ENCODE data around the gene FER1L5. TPM values are rescaled to one million over a fixed set of nuclear protein-coding genes. Genes with fewer than 3 reads are reported as not detected.

The FER1L5 gene
- total RNA-seq, 2 donors from 2014 or later = 0.78 to 3.6 TPM

DNA sequence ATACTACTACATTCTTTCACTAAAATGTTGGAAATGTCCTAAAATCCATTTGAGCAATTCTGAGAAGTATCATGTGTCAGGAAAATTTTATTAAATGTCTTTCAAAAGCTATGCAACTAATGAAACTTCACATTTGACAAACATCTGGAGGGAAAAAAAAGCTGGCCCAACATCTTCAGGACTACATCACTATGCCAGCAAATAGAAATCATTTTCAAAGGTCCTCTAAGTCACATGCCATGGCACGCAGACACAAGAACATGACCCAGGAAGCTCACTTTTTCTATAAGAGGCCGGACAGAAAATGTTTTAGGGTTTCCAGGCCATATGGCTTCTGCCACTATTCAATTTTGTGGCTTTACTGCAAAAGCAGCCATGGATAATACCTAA, 16.0 kb upstream of the FER1L5 start:
- DNase-seq = no peak
- intact Hi-C loops (cut with DNase I) = no loop called here
- H3K4me3 ChIP-seq = no peak overlapping the region
- H3K27ac ChIP-seq = peak overlapping the region in 1 of 4 donors; percentile 48
- no peak for ATAC-seq
- no peaks in the 10 kb centered on the region for H3K27me3 ChIP-seq
- WGBS, 2 donors = 74 to 81% methylated on average over 2 of the region's 2 CpGs
- no peak for TF ChIP-seq POLR2A (IDR thresholded peaks at IDR 0.05)
- TF ChIP-seq, protein P1, sequence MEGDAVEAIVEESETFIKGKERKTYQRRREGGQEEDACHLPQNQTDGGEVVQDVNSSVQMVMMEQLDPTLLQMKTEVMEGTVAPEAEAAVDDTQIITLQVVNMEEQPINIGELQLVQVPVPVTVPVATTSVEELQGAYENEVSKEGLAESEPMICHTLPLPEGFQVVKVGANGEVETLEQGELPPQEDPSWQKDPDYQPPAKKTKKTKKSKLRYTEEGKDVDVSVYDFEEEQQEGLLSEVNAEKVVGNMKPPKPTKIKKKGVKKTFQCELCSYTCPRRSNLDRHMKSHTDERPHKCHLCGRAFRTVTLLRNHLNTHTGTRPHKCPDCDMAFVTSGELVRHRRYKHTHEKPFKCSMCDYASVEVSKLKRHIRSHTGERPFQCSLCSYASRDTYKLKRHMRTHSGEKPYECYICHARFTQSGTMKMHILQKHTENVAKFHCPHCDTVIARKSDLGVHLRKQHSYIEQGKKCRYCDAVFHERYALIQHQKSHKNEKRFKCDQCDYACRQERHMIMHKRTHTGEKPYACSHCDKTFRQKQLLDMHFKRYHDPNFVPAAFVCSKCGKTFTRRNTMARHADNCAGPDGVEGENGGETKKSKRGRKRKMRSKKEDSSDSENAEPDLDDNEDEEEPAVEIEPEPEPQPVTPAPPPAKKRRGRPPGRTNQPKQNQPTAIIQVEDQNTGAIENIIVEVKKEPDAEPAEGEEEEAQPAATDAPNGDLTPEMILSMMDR (IDR thresholded peaks at IDR 0.05) = no peak
- H3K4me1 ChIP-seq = peaks cover 19% of the 10 kb centered on the region
- peaks cover 0 to 13% of the 10 kb centered on the region in 2 donors for H3K36me3 ChIP-seq (replicated peaks in 1 of 2; ENCODE audit: insufficient read depth in 1 of 2, low read depth in 2 of 2)
- no peaks in the 10 kb centered on the region for H3K9me3 ChIP-seq

DNA sequence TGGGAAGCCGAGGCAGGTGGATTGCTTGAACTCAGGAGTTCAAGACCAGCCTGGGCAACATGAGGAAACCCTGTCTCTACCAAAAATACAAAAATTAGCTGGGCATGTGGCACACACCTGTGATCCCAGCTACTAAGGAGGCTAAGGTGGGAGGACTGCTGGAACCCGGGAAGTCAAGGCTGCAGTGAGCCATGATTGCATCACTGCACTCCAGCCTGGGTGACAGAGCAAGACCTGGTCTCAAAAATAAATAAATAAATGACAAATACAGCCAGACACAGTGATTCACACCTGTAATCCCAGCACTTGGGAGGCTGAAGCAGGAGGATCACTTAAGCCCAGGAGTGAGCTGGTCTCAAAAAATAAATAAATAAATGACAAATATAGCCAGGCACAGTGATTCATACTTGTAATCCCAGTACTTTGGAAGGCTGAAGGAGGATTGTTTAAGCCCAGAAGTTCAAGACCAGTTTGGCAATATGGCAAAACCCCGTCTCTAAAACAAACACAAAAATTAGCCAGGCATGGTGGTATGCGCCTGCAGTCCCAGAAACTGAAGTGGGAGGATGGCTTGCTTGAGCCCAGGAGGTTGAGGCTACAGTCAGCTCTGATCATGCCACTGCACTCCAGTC, 10.6 kb upstream of the FER1L5 start:
- DNase-seq (no peak), ATAC-seq (no peak)
- peaks cover 0 to 12% of the 10 kb centered on the region in 2 donors for H3K36me3 ChIP-seq (replicated peaks in 1 of 2; ENCODE audit: insufficient read depth in 1 of 2, low read depth in 2 of 2)
- intact Hi-C loops (cut with DNase I) = no loop called here
- 62 to 64% methylated on average over 4 of the region's 4 CpGs for WGBS, 2 donors
- H3K4me3 ChIP-seq = no peak overlapping the region
- no peaks in the 10 kb centered on the region for H3K27me3 ChIP-seq
- H3K9me3 ChIP-seq = no peaks in the 10 kb centered on the region
- TF ChIP-seq, protein P1 (IDR thresholded peaks at IDR 0.05) = no peak
- TF ChIP-seq POLR2A (IDR thresholded peaks at IDR 0.05) = no peak
- peaks cover 36% of the 10 kb centered on the region for H3K4me1 ChIP-seq
- H3K27ac ChIP-seq = no peak overlapping the region

DNA sequence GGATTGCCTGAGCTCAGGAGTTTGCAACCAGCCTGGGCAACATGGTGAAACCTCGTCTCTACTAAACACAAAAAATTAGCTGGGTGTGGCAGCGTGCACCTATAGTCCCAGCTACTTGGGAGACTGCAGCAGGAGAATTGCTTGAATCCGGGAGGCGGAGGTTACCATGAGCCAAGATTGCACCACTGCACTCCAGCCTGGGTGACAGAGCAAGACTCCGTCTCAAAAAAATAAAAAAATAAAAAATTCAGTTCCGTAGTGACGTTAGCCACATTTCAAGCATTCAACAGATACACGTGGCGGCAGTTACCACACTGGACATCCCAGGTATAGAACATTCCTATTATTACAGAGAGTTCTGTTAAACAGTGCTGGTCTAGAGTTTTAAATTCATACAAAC, 8.9 kb upstream of the FER1L5 start:
- no peak overlapping the region for H3K4me3 ChIP-seq
- intact Hi-C loops (cut with DNase I) = no loop called here
- 89 to 95% methylated on average over 9 of the region's 9 CpGs for WGBS, 2 donors
- peaks cover 42% of the 10 kb centered on the region for H3K4me1 ChIP-seq
- no peaks in the 10 kb centered on the region for H3K27me3 ChIP-seq
- DNase-seq (no peak), ATAC-seq (no peak)
- peaks cover 0 to 8% of the 10 kb centered on the region in 2 donors for H3K36me3 ChIP-seq (replicated peaks in 1 of 2; ENCODE audit: insufficient read depth in 1 of 2, low read depth in 2 of 2)
- no peak overlapping the region for H3K27ac ChIP-seq
- no peak for TF ChIP-seq POLR2A (IDR thresholded peaks at IDR 0.05)
- TF ChIP-seq, protein P1 (IDR thresholded peaks at IDR 0.05) = no peak
- no peaks in the 10 kb centered on the region for H3K9me3 ChIP-seq

DNA sequence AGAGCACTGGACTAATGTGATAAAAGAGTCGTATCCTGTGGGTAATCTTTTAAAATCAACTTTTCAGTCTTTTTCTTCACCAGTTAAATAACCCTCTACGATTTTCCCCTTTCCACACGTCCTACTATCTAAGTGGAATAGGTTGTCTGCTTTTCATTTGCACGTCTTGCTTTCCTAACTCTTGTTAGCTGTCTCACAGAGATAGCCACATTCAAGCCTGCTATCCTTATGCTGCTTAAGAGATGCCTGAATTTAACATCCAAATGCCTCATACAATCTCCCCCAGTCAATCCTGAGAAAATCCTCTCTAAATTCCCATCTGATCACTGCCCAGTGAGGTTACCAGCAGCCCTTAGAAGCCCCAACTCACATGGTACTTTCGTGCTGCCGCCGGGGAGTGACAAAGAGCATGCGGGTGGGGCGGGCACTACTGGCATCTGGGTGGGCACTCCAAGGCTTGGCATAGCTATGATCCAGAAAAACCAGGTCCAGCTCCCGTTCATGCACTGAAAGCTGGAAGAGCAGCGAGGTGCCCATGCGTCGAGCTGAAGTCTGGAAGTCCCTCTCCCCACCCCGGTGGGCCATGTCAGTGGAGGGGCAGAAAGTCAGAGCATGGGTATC, 5.9 kb upstream of the FER1L5 start:
- H3K4me1 ChIP-seq = peaks cover 41% of the 10 kb centered on the region
- DNase-seq (peak in 1 of 4 donors; percentile 25), ATAC-seq (no peak)
- no peak overlapping the region for H3K4me3 ChIP-seq
- H3K27me3 ChIP-seq = no peaks in the 10 kb centered on the region
- peak overlapping the region in 3 of 4 donors; percentile 90 to 98 (median 97) for H3K27ac ChIP-seq
- H3K36me3 ChIP-seq (replicated peaks in 1 of 2; ENCODE audit: insufficient read depth in 1 of 2, low read depth in 2 of 2) = peaks cover 0 to 1% of the 10 kb centered on the region in 2 donors
- intact Hi-C loops (cut with DNase I) = no loop called here
- TF ChIP-seq, protein P1 (IDR thresholded peaks at IDR 0.05) = no peak
- TF ChIP-seq POLR2A (IDR thresholded peaks at IDR 0.05) = no peak
- H3K9me3 ChIP-seq = no peaks in the 10 kb centered on the region
- 12 to 27% methylated on average over 12 to 14 of the region's 14 CpGs for WGBS, 2 donors

Data from body of pancreas (tissue), 4 donors.